ENCODE data around the gene R3HCC1L.
A peak's percentile ranks its signal among the peaks of the same experiment; 100 is the strongest.

GRCh38 chr10:98193037-98193436, 58.6 kb downstream of the R3HCC1L start:
- TF ChIP-seq CTCF (conservative IDR thresholded peaks at IDR 0.05; ENCODE audit: low read depth, low read length) = no peak
- no peak for TF ChIP-seq POLR2A (IDR thresholded peaks at IDR 0.05; ENCODE audit: low read depth, low read length)
- no peak for TF ChIP-seq FOS (IDR thresholded peaks at IDR 0.05; ENCODE audit: low read depth, low read length)
- TF ChIP-seq SMC3 (IDR thresholded peaks at IDR 0.05; ENCODE audit: low read depth, low read length) = no peak
- no peak for TF ChIP-seq RAD21 (IDR thresholded peaks at IDR 0.05; ENCODE audit: low read length)
- TF ChIP-seq MAFK (IDR thresholded peaks at IDR 0.05; ENCODE audit: low read depth, low read length) = peak; percentile 87
- TF ChIP-seq BHLHE40 (IDR thresholded peaks at IDR 0.05; ENCODE audit: low read depth, low read length) = no peak
- no peak for TF ChIP-seq RFX5 (IDR thresholded peaks at IDR 0.05; ENCODE audit: low read depth, low read length)
- TF ChIP-seq MXI1 (IDR thresholded peaks at IDR 0.05; ENCODE audit: borderline replicate concordance, low read depth, low read length) = no peak
- TF ChIP-seq ELK1 (IDR thresholded peaks at IDR 0.05; ENCODE audit: borderline replicate concordance, low read depth, low read length) = no peak
